Muscle of back (tissue), 11 donors: ENCODE results near the gene CFAP61. TPM values are rescaled to one million over a fixed set of nuclear protein-coding genes. Genes with fewer than 3 reads are reported as not detected.
A peak's percentile ranks its signal among the peaks of the same experiment; 100 is the strongest.
"Not testable (repeated sequence)": the region's sequence is repeated elsewhere in the genome, so short reads cannot be mapped to it uniquely, and the experiment has no call there.

ENCODE experiments used
- DNase-seq, 3 donors: peaks; one replicate each; pipeline versions ENCODE4 v3.0.0 to v3.0.0-alpha.2; 2013
- polyA plus RNA-seq, 10 donors: library from polyadenylated mRNA; unstranded; fragments of 120-200 nt; gene quantifications; one replicate each; pipeline ENCODE4 v1.2.1, GENCODE V29; 2013; ENCODE audit not compliant: insufficient read length in 10 of 10

The CFAP61 gene
- polyA plus RNA-seq, 10 donors = 1.9 to 10.4 (median 4.1) TPM

DNA sequence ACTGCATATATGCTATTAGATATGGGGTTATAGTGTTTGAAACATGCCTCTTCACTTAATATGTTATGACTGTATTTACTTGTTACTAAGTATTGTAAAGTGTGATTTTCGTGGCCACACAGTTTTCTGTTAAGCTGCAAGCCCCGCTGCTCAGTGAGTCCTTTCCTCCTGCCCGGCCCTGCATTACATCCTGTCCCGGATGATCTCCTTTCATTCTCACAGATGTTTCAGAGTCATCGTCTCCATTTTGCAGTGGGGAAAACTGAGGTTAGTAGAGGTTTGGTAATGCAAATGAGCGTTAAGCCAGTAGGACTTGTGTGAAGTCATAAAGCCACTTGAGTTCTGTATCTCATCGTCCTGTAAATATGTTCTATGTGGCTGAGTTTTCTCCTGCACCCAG is 155.5 kb downstream of the CFAP61 start:
- DNase-seq = no peak

- DNase-seq = no peak
Measured at GRCh38 chr20:20209684-20210083, 157.4 kb downstream of the CFAP61 start.

- DNase-seq = no peak
Measured at GRCh38 chr20:20210327-20210726, 158.0 kb downstream of the CFAP61 start.

DNA sequence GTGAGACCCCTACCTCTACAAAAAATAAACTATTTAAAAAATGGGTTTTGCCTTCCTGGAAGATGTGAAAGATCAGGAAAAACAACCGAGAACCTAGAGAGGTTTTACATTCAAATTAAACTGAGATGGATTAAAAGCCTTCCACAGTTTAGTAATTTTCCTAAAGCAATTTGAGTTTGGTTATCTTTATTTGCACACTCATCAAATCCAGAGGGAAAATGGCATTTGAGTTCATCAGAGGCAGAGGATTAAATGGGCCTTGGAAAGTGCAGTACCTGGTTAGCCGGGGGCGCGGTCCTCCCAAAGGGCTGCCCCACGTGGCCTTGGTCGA is 158.6 kb downstream of the CFAP61 start:
- no peak for DNase-seq

- no peak for DNase-seq
Measured at GRCh38 chr20:20211274-20211987, 159.1 kb downstream of the CFAP61 start.

- no peak for DNase-seq
Measured at GRCh38 chr20:20211988-20212518, 159.7 kb downstream of the CFAP61 start.

DNA sequence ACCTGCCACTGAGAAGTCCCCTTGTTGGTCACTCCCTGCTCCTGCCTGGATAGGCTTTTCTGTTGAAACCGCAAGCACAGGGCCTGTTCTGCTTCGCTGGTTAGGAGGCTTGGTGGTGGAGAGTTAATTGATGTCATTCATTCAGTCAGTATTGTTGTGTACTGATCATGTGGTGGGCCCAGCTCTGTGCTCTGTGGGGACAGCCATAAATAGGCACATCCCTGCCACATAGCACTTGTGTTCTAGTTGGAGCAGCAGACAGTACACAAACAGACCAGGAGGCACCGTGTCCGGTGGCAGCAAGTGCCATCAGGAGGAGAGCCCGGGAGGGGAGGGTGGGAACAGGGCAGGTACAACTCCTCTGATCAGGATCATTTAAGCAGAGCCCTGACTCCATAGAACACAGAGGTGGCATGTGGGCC is 160.4 kb downstream of the CFAP61 start:
- DNase-seq = no peak

DNA sequence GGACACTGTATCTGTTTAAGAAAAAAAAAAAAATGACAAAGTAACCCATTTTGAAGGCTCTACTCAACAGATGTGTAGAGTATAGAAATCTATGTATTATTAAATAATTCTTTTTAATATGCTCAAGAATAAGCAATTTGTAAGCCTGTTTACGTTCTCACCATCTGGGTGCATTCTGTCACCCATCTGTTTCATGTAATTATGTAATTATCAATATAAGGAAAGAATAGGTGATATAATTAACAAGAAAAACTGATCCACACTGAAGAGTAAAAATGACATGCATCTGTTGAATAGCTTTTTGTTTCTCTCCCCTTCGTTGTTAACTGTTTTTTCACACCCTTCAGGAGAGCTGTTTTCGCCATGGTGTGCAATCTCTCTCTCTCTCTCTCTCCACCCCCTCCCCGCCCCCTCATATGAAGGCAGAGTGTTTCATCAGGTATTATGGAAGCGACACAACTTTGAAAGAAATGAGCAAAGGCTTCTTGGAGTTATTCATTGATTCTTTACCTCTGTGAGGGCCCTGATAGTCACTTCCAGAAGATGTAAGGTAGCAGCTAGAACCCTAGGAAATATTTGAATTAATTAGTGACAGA is 161.3 kb downstream of the CFAP61 start:
- no peak for DNase-seq

- DNase-seq = no peak
Measured at GRCh38 chr20:20214757-20215275, 162.5 kb downstream of the CFAP61 start.

- DNase-seq = no peak
Measured at GRCh38 chr20:20215976-20216727, 163.8 kb downstream of the CFAP61 start.

DNA sequence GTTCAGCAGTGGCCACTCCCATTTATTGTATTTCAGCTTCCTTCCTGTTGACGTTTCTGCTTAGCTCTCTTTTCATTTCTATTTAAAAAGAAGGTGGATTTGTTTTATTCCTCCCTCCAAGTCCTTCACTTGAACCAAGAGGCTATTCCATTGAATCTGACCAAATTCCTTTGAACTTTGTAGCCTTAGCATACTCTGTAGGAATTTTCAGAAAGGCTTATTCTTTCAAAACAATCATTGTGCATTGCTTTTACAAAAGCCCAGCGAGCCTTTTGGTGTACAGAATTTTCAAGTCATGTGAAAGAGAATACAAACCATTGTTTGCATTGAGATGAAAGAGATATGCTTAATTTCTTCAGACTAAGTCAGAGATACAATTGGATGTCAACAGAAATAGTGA is 164.6 kb downstream of the CFAP61 start:
- DNase-seq = no peak

- DNase-seq = no peak
Measured at GRCh38 chr20:20217621-20218020, 165.3 kb downstream of the CFAP61 start.

DNA sequence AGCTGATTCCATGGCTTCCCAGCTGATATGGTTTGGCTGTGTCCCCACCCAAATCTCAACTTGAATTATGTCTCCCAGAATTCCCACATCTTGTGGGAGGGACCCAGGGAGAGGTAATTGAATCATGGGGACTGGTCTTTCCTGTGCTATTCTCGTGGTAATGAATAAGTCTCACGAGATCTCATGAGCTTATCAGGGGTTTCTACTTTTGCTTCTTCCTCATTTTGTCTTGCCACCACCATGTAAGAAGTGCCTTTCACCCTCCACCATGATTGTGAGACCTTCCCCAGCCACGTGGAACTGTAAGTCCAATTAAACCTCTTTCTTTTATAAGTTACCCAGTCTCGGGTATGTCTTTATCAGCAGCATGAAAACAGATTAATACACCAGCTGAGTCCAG is 165.8 kb downstream of the CFAP61 start:
- not testable (repeated sequence) for DNase-seq

- DNase-seq = no peak
Measured at GRCh38 chr20:20219016-20219415, 166.7 kb downstream of the CFAP61 start.

GRCh38 chr20:20220134-20220533 is 167.8 kb downstream of the CFAP61 start:
- DNase-seq = no peak

DNA sequence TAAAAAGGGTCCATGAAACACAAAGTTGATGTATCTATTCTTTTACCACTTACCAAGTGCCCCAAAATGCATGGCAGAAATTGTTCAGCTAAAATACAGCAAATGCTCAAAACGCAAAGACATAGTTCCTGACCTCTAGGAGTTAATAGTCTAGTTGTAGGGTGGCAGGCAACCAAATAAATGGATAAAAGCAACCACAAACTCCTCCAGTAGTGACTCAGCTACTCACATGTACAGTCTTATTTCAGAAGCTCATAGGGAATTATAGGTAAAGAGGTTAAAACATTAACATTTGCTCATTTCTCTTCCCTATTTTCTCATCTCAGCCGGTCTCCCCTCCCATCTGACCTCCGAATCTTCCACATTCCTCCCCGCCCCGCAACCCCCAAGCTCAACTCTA is 171.6 kb downstream of the CFAP61 start:
- no peak for DNase-seq

- peak in 2 of 3 donors; percentile 21 to 46 for DNase-seq
Measured at GRCh38 chr20:20224806-20225205, 172.5 kb downstream of the CFAP61 start.

GRCh38 chr20:20225325-20226043 is 173.2 kb downstream of the CFAP61 start:
- DNase-seq = no peak

- no peak for DNase-seq
Measured at GRCh38 chr20:20226554-20226953, 174.2 kb downstream of the CFAP61 start.

DNA sequence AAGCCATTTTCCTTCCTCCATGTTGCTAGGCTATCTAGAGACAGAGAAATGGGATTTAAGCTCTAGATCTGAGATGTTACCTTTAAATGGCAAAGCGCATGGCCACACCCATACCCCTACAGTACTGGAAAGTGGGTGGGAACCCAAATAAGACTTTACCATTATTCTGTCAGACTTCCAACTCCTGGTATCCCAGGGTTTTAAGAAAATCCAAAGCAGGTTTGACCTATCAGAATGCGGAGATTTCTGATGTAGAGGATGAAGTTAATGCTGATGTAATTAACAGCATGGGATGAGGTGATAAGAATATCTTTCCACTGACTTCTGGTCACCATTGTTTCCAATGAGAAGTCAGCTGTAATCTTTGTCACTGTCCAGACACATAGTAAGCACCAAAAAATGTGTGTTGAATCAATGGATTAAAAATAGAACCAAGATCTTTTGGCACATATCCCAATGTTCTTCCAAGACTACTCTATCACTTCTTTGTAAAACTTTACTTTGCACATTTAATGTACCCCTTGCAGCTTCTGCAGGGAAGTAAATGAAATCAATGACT is 174.8 kb downstream of the CFAP61 start:
- no peak for DNase-seq

GRCh38 chr20:20228351-20228750 is 176.0 kb downstream of the CFAP61 start:
- DNase-seq = no peak

DNA sequence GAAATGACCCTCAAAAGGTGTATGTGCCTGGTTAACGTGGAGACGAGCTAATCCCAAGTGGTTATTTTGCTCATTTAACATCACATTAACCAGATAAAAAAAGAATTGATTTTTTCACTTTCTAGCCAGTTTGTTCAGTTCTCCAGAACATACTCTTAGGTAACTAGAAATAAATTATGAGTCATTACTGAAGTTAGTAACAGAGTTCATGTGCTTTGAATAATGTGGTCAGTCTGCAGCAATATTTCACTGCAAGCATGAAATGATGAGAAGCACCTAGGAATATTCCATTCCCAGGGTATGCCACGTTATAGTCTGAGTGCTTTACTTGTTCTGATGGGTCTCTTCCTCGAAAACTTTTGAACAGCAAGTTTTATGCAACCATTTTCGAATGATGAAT is 177.3 kb downstream of the CFAP61 start:
- DNase-seq = no peak
